SU-DHL-6 (cell line): ENCODE measurements around the gene SPHK2.

ENCODE experiments used
- CTCF ChIP-seq: fragments of 200-600 bp; sonication (generic); IDR thresholded peaks from one replicate; pipeline ENCODE4 v1.5.1; 2017; ENCODE audit warnings: antibody characterized with exemption, mild to moderate bottlenecking, low read length, moderate library complexity; ENCODE audit not compliant: insufficient read depth, poor library complexity, severe bottlenecking
- EZH2phosphoT487 ChIP-seq: fragments of 200-600 bp; sonication (generic), shearing (Covaris generic); conservative IDR thresholded peaks from 2 replicates; pipeline ENCODE4 v1.6.1; 2018; ENCODE audit warnings: mild to moderate bottlenecking, antibody characterized with exemption, low read length, moderate library complexity, mixed read lengths

GRCh38 chr19:48588670-48589401, 30.5 kb upstream of the SPHK2 start:
- TF ChIP-seq CTCF (peak; percentile 96), EZH2phosphoT487 (no peak)
